Activated naive CD8-positive, alpha-beta T cell (primary cell): ENCODE measurements around the gene ARSG.

Experiments used
- H3K27ac Mint-ChIP-seq: one replicate; pipeline ENCODE4 v1.8.0; 2021; ENCODE audit warnings: mixed read lengths
- H3K27me3 Mint-ChIP-seq: one replicate; pipeline ENCODE4 v1.8.0; 2021; ENCODE audit warnings: mixed read lengths
- H3K36me3 Mint-ChIP-seq: one replicate; pipeline ENCODE4 v1.8.0; 2021; ENCODE audit warnings: mixed read lengths
- H3K4me1 Mint-ChIP-seq: one replicate; pipeline ENCODE4 v1.8.0; 2021; ENCODE audit warnings: low read depth, mixed read lengths
- H3K4me3 Mint-ChIP-seq: one replicate; pipeline ENCODE4 v1.8.0; 2021; ENCODE audit warnings: mild to moderate bottlenecking, mixed read lengths
- H3K9me3 Mint-ChIP-seq: one replicate; pipeline ENCODE4 v1.8.0; 2021; ENCODE audit warnings: low read depth, mixed read lengths

ARSG gene

DNA sequence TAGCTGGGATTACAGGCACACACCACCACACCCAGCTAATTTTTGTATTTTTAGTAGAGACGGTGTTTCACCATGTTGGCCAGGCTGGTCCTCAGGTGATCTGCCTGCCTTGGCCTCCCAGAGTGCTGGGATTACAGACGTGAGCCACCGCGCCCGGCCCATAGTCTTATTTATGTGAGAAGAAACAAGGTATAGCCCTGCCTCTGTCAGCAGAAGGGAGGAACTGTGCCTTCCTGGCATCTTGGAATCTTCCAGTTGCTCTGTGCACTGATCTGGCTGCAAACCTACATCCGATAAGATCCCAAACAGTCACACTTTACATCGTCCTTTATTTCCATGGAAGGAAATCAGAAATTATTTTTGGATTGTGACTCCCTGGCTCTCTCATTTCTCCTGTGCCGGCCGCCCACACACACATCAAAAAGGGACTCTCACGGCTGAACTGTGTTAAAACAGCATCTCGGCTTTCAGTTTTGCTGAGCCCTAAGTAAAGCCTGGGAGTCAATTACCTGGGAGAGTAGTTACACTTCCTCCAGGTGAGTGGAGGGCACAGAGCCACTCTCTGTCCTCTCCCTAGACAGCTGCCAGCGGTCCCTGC, 142.7 kb downstream of the ARSG start:
- Mint-ChIP-seq H3K4me1 (peaks cover 41% of the 10 kb centered on the region), H3K27ac (no peak overlapping the region), H3K4me3 (no peak overlapping the region), H3K36me3 (no peaks in the 10 kb centered on the region), H3K9me3 (no peaks in the 10 kb centered on the region), H3K27me3 (no peaks in the 10 kb centered on the region)

DNA sequence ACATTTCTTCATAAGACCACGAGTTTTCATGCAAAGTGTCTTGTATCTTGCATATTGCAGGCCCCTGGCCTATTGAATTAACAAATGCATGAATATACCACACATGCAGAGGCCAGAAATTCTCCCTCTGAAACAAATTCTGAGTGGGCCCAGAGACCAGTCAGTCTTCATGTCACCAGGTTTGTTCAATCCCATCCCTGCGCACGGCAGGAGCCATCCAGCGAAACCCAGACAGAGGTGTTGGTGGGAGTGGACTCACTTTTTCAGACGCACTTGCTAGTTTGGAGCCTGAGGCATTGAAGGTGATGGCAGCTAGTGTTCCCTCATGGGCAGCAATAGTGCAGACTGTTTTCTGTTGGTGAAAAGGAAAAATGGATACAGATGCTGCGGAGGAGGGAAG, 144.1 kb downstream of the ARSG start:
- Mint-ChIP-seq H3K27ac (no peak overlapping the region), H3K4me1 (peaks cover 41% of the 10 kb centered on the region), H3K27me3 (no peaks in the 10 kb centered on the region), H3K9me3 (no peaks in the 10 kb centered on the region), H3K4me3 (no peak overlapping the region), H3K36me3 (no peaks in the 10 kb centered on the region)

DNA sequence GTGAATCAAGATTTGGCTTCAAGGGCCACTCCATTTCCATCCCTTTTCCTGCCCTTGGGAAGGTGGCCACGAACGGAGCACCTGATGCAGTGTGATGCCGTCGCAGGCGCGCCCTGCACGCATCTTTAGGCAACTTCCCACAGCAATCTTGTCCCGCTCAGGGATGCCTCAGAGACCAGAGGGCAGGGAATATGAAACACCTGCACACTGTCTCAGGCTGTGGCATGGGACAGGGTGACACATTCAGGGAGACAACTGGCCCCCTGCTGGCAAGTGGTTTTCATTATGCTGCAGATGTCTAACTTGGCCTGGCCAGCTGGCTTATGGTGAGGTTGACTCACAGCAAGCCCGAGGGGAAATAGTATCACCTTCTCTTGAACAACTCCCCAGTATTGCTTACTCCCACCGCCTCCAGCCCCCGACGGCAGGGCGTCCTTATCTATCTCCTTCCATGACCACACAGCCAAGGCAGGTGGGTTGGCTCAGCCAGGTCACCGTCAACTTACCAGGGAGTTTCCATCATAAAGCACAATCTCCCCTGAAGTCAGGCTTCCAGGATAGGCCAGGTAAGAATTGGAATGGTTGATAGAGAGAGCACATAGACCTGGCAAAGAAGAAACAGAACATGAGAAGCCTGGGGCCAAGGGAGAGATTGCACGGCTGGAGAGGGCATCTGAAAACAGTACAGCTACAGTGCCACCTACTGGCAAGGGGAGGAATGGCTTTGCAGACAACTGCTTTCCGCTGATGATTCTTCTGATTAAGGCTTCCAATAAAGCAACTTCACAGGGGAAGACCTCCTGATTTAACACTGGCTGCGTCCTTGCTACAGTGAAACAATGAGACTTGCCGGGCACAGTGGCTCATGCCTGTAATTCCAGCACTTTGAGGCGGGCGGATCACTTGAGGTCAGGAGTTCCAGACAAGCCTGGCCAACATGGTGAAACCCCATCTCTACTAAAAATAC, 144.9 kb downstream of the ARSG start:
- Mint-ChIP-seq H3K27me3 (no peaks in the 10 kb centered on the region), H3K27ac (no peak overlapping the region), H3K4me3 (no peak overlapping the region), H3K9me3 (no peaks in the 10 kb centered on the region), H3K4me1 (peaks cover 46% of the 10 kb centered on the region), H3K36me3 (no peaks in the 10 kb centered on the region)

DNA sequence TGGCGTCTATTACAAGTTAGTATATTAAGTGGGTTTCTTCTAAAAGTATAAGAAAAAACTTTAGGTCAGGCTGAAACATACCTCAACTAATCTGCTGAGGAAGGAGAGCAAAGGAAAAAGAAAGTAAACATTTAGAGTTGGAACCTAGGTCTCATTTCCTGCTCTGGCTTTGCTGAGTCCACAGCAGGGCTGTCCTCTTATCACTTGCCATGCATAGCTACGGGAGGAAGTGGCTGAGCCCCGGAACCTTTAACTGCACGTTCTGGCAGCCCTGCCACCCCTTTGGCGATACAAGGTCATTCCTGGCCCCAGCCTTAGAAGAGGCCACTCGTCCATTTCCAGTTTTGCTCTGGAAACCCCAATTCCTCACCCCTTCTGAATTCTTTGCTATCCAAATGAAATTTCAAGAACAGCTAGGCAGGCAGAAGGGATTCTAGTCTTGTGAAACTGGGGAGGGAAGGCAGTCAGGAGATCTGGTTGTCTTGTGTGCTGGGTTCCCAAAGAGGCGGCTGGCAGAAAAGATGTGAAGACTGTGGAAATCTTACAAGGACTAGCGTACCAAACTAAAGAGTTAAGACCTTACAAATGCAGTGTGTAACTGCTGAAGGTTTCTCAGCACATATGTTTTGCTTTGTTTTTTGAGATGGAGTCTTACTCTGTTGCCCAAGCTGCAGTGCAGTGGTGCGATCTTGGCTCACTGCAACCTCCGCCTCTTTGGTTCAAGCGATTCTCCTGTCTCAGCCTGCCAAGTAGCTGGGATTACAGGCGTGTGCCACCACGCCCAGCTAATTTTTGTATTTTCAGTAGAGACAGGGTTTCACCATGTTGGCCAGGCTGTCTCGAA, 146.9 kb downstream of the ARSG start:
- Mint-ChIP-seq H3K27me3 (no peaks in the 10 kb centered on the region), H3K27ac (peak overlapping the region; percentile 79), H3K9me3 (no peaks in the 10 kb centered on the region), H3K4me3 (peak overlapping the region; percentile 66), H3K4me1 (peaks cover 39% of the 10 kb centered on the region), H3K36me3 (no peaks in the 10 kb centered on the region)

DNA sequence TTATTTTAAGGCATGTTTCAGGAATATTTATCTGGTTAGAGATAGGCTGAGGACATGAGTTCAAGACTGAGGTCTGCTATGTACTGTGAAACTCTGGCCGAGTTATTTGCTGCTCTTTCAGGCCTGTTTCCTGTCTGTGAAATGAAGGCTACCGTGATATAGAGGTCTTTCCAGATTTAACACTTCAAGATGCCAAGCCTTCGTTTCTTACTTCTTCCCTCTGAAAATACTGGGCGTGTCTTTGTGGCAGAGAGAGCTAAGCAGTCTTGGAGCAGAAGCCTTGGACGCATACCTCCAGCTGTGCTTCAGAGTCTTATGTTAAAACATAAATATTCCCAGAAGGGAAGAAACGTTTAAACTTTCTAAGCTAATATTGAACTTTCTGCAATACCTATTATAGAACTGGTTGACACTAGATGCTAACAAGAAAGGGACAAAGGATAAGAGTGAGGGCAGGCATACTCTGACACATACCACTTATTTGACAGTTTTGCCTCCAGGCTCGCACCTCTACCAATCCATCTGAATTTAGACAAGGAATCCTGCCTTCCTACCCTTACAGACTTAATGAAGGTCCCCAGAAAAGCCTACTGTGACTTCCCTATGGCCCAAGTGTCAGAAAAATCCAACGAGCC, 148.5 kb downstream of the ARSG start:
- no peaks in the 10 kb centered on the region for H3K27me3 Mint-ChIP-seq
- H3K4me3 Mint-ChIP-seq = no peak overlapping the region
- no peaks in the 10 kb centered on the region for H3K9me3 Mint-ChIP-seq
- no peaks in the 10 kb centered on the region for H3K36me3 Mint-ChIP-seq
- no peak overlapping the region for H3K27ac Mint-ChIP-seq
- peaks cover 39% of the 10 kb centered on the region for H3K4me1 Mint-ChIP-seq

DNA sequence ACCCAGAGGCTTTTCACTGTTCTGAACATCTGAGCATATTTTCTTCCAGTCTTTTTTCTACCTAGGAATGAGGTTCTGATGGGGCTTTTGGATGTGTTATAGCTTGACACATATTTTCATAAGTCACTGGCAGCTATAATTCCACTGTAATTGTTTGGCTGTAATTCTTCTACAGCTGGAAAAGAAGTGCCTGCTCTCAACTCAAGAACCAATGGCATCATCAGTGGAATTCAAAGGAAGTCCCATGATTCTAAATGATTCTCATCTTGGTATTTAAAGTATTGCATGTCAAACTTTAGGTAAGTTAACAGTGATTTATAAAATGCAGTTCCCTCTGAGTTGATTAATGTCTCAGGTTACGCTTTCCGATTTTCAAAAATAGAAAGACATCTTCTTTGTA, 149.2 kb downstream of the ARSG start:
- Mint-ChIP-seq H3K4me1 (peaks cover 39% of the 10 kb centered on the region), H3K27me3 (no peaks in the 10 kb centered on the region), H3K9me3 (no peaks in the 10 kb centered on the region), H3K27ac (no peak overlapping the region), H3K36me3 (no peaks in the 10 kb centered on the region), H3K4me3 (no peak overlapping the region)

DNA sequence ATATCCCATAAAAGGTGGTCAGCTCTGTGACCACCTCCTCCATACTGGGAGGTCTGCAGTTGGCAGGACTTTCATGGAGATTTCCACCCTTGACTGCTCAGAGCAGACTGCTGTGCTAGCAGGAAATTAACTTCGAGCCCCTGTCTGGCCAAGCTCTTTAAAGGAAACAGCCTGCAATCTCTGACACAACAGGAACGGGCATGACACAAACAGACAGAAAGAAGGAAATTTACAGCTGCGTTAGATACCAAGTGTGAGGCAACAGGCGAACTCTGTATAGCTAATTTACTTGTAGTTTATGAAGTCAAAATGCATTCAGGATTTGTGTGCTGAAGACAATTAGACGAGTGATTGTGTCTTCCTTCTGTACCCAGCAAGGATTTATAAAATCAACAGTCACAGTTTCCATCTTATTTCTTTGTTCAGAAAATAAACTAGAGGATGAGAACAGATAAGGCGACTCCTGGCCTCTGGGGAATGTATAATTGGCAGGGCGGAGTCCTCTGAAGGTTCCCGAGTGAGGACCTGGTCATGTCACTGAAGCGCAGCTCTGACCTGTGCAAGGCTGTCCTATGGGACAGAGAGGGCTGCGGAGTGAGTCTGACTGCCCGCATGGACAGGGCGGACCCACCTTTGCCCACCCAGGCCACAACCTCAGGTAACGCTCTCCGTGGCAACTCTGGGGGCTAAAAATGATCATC, 149.9 kb downstream of the ARSG start:
- H3K27me3 Mint-ChIP-seq = no peaks in the 10 kb centered on the region
- H3K4me1 Mint-ChIP-seq = peaks cover 34% of the 10 kb centered on the region
- no peak overlapping the region for H3K4me3 Mint-ChIP-seq
- H3K9me3 Mint-ChIP-seq = no peaks in the 10 kb centered on the region
- H3K27ac Mint-ChIP-seq = no peak overlapping the region
- H3K36me3 Mint-ChIP-seq = no peaks in the 10 kb centered on the region

DNA sequence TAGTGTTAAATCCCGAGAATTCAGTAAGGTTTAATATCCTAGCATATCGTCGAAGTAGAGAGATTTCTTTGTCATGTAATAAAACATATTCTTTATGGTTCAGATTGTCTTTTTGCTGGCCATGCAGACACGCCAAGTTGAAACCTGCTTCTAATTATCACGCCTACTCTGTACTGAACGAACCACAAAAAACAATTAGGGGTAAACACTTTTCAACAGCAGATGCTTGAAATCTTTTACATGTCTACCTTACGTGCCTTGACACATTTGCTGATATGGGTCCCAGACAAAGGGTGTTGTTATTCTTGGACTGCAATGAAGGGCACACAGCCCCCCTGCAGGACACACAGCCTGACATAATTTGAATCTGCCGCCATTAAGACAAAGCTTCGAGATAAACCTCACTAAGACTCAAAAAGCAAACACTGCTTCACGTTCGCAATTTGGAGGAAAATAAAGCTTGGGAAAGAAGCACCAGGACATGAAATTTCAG, 152.7 kb downstream of the ARSG start:
- no peak overlapping the region for H3K4me3 Mint-ChIP-seq
- peaks cover 8% of the 10 kb centered on the region for H3K4me1 Mint-ChIP-seq
- H3K27me3 Mint-ChIP-seq = no peaks in the 10 kb centered on the region
- H3K9me3 Mint-ChIP-seq = no peaks in the 10 kb centered on the region
- no peak overlapping the region for H3K27ac Mint-ChIP-seq
- peaks cover under 1% of the 10 kb centered on the region for H3K36me3 Mint-ChIP-seq

DNA sequence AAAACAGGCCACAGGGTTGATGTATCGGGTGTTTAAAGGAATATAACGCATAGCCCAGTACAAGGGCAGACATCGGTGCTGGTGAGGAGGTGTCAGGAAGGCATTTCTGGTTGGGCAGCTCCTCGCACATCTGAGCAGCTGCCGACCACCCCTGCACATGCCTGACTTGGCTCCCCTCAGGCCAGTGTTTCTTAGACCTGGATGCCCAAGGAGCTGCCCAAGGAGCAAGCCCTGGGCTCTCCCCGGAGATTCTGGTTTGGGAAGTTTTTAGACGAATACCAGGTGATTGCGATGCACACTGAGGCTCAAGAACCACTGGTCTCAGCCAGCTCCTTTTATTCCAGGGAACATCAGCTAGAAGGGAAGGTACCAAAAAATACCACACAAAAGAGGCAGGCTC, 154.4 kb downstream of the ARSG start:
- H3K36me3 Mint-ChIP-seq = peaks cover 5% of the 10 kb centered on the region
- no peaks in the 10 kb centered on the region for H3K9me3 Mint-ChIP-seq
- peak overlapping the region; percentile 66 for H3K27ac Mint-ChIP-seq
- H3K4me3 Mint-ChIP-seq = no peak overlapping the region
- H3K4me1 Mint-ChIP-seq = peaks cover 7% of the 10 kb centered on the region
- no peaks in the 10 kb centered on the region for H3K27me3 Mint-ChIP-seq

DNA sequence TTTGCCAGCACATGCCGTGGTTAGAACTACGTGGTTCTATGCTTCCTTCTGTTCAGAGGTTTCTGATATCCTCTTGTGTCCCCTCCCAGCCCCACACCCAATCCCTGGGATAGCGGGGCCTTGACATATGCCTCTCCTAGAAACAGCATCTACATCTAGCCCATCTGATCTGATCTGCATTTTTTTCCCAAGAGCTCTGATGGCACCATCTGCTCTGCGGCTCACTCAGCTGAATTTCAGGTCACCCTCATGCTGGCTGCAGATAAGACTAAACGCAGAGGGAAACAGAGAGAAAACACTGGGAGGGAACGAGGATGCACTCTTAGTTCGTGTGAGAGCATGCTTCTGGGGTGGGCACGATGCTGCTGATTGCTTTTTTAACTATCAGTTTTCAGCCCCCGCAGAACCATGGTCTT, 155.3 kb downstream of the ARSG start:
- Mint-ChIP-seq H3K27ac (no peak overlapping the region), H3K27me3 (no peaks in the 10 kb centered on the region), H3K4me3 (no peak overlapping the region), H3K9me3 (no peaks in the 10 kb centered on the region), H3K36me3 (peaks cover 5% of the 10 kb centered on the region), H3K4me1 (no peaks in the 10 kb centered on the region)

DNA sequence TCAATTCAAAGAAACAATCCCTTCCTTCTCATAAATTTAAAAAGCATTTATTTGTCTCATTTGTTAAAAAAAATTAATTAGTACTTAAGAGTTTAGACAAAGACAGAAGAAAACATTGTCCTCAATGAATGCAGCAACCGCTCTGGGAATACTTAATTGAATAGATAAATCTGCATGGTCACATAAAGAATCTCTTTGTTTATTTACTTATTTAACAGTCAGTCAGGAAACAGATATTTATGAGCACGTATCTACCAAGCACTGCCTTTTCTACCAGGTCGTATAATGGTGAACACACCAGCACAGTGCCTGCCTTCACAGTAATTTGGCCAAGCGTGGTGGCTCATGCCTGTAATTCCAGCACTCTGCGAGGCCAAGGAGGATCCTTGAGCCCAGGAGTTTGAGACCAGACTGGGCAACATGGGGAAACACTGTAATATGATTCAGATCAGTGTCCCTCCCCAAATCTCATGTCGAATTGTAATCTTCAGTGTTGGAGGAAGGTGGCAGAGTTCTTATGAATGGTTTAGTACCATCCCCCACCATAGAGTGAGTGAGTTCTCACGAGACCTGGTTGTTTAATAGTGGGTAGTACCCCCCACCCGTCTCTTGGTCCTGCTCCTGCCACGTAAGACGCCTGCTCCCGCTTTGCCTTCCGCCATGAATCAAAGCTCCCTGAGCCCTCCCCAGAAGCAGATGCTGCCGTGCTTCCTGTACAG, 157.9 kb downstream of the ARSG start:
- H3K27me3 Mint-ChIP-seq = no peaks in the 10 kb centered on the region
- peaks cover 5% of the 10 kb centered on the region for H3K36me3 Mint-ChIP-seq
- no peaks in the 10 kb centered on the region for H3K9me3 Mint-ChIP-seq
- H3K4me3 Mint-ChIP-seq = no peak overlapping the region
- H3K4me1 Mint-ChIP-seq = no peaks in the 10 kb centered on the region
- no peak overlapping the region for H3K27ac Mint-ChIP-seq

DNA sequence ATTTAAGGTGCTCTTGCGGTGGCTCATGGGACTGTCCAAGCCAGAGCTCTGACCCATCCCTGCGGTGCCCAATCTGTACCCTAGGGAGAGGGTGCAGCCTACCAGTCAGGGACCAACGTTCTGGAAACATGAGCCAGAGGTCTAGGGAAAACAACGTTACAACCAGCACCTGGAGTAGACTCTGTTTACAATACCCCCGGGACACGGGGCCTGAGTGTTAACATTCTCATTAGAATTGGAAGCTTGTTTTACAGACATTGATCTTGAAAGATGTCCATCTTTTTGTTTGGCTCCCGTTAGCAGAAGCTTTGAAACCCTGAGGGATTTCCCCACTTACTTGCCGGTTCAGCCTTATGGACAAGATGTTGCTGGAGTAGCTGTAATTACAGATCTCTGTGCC, 159.1 kb downstream of the ARSG start:
- H3K4me1 Mint-ChIP-seq = no peaks in the 10 kb centered on the region
- no peak overlapping the region for H3K27ac Mint-ChIP-seq
- no peaks in the 10 kb centered on the region for H3K9me3 Mint-ChIP-seq
- no peak overlapping the region for H3K4me3 Mint-ChIP-seq
- no peaks in the 10 kb centered on the region for H3K27me3 Mint-ChIP-seq
- peaks cover 5% of the 10 kb centered on the region for H3K36me3 Mint-ChIP-seq

DNA sequence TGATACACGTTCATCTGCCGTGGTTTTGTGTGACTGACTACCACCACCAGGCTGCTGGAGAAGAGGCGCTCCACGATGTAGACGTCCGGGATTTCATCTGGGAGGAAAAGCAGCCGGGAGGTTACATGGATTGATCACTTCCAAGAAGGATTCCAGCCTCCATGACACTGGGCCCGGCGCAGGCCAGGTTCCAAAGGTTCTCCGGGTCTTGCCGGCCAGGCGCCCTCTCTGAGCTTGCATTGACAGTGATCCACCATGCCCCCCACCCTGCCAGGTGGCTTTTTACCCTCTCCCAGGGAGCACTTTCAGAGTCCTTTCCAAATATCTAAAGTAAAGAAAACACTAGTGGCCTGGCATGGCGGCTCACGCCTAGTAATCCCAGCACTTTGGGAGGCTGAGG, 159.5 kb downstream of the ARSG start:
- Mint-ChIP-seq H3K36me3 (peaks cover 5% of the 10 kb centered on the region), H3K9me3 (no peaks in the 10 kb centered on the region), H3K27ac (no peak overlapping the region), H3K27me3 (no peaks in the 10 kb centered on the region), H3K4me1 (no peaks in the 10 kb centered on the region), H3K4me3 (no peak overlapping the region)
